Right lobe of liver (tissue), 6 donors: Measurements from ENCODE around the gene SBF1. TPM values are rescaled to one million over a fixed set of nuclear protein-coding genes. Genes with fewer than 3 reads are reported as not detected.

Experiments used
- ATAC-seq, 4 donors: fragments of 200-7000 bp; cut with Tn5 transposase; one replicate each; pipeline ENCODE4 v1.9.1; 2020; ENCODE audit warnings: mild to moderate bottlenecking in 4 of 4, moderate library complexity in 4 of 4
- DNase-seq, 3 donors: peaks; one replicate each; pipeline ENCODE4 v3.0.0-alpha.2; 2020
- H3K27ac ChIP-seq, 3 donors: fragments of 200-600 bp; one replicate each; pipeline ENCODE4 v1.8.0; 2022
- H3K27me3 ChIP-seq, 2 donors: fragments of 200-600 bp; one replicate each; pipeline ENCODE4 v1.8.0; 2022
- H3K36me3 ChIP-seq, 4 donors: fragments of 200-600 bp; sonication (generic) in 1 of 4; one replicate each; pipeline versions ENCODE4 v1.5.1 to v1.8.0; 2017 to 2022; ENCODE audit warnings: control low read depth in 1 of 4
- H3K4me1 ChIP-seq, 4 donors: fragments of 200-600 bp; sonication (generic) in 1 of 4; one replicate each; pipeline versions ENCODE4 v1.5.1 to v1.8.0; 2017 to 2022; ENCODE audit warnings: control low read depth in 1 of 4
- H3K4me3 ChIP-seq, 3 donors: fragments of 200-600 bp; one replicate each; pipeline ENCODE4 v1.8.0; 2022
- H3K9me3 ChIP-seq, 4 donors: fragments of 200-600 bp; sonication (generic) in 1 of 4; one replicate each; pipeline versions ENCODE4 v1.5.1 to v1.8.0; 2017 to 2022; ENCODE audit warnings: control low read depth in 1 of 4
- CTCF ChIP-seq, 4 donors: fragments of 200-600 bp in 3 of 4; fragments of 450-650 bp in 1 of 4; IDR thresholded peaks; one replicate each; pipeline versions ENCODE4 v1.5.1 to v1.8.0; 2016 to 2022; ENCODE audit warnings: antibody characterized with exemption in 4 of 4, mild to moderate bottlenecking in 2 of 4
- POLR2A ChIP-seq: fragments of 450-650 bp; IDR thresholded peaks from one replicate; pipeline ENCODE4 v1.6.1; 2017; ENCODE audit warnings: antibody characterized with exemption, mild to moderate bottlenecking
- WGBS: methylation state at CpG from one replicate; pipeline ENCODE4 v1.1.6; 2018; ENCODE audit warnings: low coverage, low lambda C conversion rate; ENCODE audit not compliant: insufficient coverage; ENCODE audit errors: missing lambda C conversion rate; 5-methylcytosine and 5-hydroxymethylcytosine counted together
- intact Hi-C, 2 donors: fragments of 100-400 bp; cut with DNase I; formaldehyde crosslinking; loops; one replicate each; pipeline versions ENCODE4 v1.11.2 to v1.14.1; 2022
- total RNA-seq, 6 experiments: library from RNA; depleted of rRNA in 2 of 6; stranded (reverse); fragments of >200 nt in 2 of 6; fragmentation: NEBNext Ultra II Directional in 3 of 6; extraction: Animal tissue kit (Norgen Biotek cat#: 25700) in 3 of 6; gene quantifications; one replicate each; pipeline versions ENCODE4 v1.1.0 to v1.2.4, GENCODE V29; 2016 to 2023
- donor health status: DM: no; HTN: yes; CAD: no.
- donor health status: DM: no; HTN: no; CAD: no.
- donor health status: DM: no; HTN: no; CAD: no.
- donor health status: DM: no; HTN: yes; CAD: no.
- donor health status: DM: no; HTN: yes; CAD: no.

SBF1 gene
- total RNA-seq, 6 experiments from 2014 or later = 18.3 to 28.9 (median 22.8) TPM

- ATAC-seq = peak; percentile 2
- DNase-seq = no peak
- TF ChIP-seq POLR2A = no peak
- TF ChIP-seq CTCF (IDR thresholded peaks at IDR 0.05) = no peak
- Histone ChIP-seq H3K27ac (no peak overlapping the region), H3K4me3 (no peak overlapping the region), H3K36me3 (peaks cover 0 to 41% (median 14%) of the 10 kb centered on the region in 4 donors), H3K27me3 (no peaks in the 10 kb centered on the region), H3K4me1 (no peaks in the 10 kb centered on the region), H3K9me3 (no peaks in the 10 kb centered on the region)
- intact Hi-C loops = no loop called here
- 48% methylated on average over 9 of the region's 30 CpGs for WGBS
Observed at GRCh38 chr22:50445071-50445879, 29.6 kb downstream of the SBF1 start.

DNA sequence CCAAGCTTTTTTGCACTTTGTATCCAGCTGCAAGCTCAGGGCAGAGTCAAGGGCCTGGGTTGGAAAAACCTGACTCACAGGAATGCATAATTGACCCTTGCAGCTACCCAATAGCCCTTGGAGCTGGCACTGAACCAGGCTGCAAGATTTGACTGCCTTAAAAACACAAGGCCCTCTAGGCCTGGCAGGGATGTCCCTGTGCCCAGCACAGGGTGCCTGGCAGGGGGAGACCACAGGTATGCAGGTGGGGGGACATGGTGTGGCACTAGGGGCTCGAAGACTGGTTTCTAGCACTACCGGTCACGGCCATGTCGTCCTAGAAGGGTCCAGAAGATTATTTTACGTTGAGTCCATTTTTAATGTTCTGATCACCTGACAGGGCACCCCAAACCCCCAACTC, 30.2 kb downstream of the SBF1 start:
- TF ChIP-seq POLR2A = no peak
- H3K27me3 ChIP-seq = no peaks in the 10 kb centered on the region
- no peaks in the 10 kb centered on the region for H3K4me1 ChIP-seq
- no peak overlapping the region for H3K27ac ChIP-seq
- no CpG with 5 or more reads among the region's 5 CpGs for WGBS
- DNase-seq (no peak), ATAC-seq (peak in 3 of 4 donors; percentile 6 to 28 (median 25))
- H3K4me3 ChIP-seq = no peak overlapping the region
- H3K9me3 ChIP-seq = no peaks in the 10 kb centered on the region
- H3K36me3 ChIP-seq = peaks cover 0 to 43% (median 19%) of the 10 kb centered on the region in 4 donors
- intact Hi-C loops = no loop called here

DNA sequence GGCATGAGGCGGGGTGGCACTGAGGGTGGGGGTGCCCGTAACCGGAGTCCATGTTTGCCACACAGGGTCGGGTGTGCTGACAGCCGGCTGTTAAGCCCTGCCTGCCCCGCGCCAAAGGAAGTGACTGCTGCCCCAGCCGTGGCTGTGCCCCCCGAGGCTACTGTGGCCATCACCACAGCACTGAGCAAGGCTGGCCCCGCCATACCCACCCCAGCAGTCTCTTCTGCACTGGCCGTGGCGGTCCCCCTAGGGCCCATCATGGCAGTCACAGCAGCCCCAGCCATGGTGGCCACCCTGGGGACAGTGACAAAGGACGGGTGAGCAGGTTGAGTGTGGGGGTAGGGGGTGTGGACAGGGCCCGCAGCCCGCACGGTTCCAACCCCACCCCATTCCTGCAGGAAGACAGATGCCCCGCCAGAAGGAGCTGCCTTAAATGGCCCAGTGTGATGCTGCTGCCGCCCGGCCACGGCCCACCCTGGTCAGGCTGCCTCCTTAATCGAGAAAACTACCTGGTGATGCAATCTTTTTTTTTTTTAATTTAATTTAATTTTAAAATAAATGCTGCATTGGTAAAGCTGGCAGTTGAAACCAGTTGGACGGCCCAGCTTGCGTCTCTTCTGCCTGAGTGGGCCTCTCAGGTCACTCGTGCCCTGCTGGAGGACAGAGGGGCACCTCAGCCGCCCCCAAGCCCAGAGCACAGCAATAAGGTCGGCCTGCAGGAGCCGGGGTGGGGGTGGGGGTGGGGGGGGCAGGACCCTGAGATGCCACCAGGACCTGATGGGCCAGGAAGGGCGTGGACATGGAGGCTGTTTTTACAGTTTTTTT, 30.8 kb downstream of the SBF1 start:
- Histone ChIP-seq H3K27me3 (no peaks in the 10 kb centered on the region), H3K4me1 (no peaks in the 10 kb centered on the region), H3K36me3 (peaks cover 0 to 49% (median 22%) of the 10 kb centered on the region in 4 donors), H3K9me3 (no peaks in the 10 kb centered on the region), H3K4me3 (no peak overlapping the region), H3K27ac (peak overlapping the region in 1 of 3 donors; percentile 33)
- intact Hi-C loops = no loop called here
- ATAC-seq = peak in 2 of 4 donors; percentile 0 to 1
- no peak for DNase-seq
- TF ChIP-seq CTCF (IDR thresholded peaks at IDR 0.05) (no peak), POLR2A (no peak)
- 63% methylated on average over 8 of the region's 28 CpGs for WGBS

DNA sequence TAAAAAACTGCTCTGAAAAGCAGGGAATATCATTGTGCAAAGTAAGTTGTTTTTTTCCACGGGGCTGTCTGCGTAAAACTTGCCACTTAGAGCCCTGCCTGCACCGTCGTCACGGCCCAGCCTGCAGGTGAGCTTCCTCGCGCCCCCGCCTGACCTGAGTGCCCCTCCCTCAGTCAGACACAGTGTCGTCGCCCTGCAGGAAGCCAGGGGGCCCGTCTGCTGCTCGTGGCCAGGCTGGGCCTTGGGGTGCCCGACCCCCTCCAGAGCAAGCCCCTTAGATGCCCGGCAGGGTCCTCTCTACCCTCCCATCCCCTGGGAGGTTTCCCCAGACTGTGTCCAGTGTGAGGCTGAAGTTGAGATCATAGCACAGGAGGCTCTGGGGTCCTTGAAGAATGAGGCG, 31.6 kb downstream of the SBF1 start:
- no peaks in the 10 kb centered on the region for H3K4me1 ChIP-seq
- WGBS = 90% methylated on average over 2 of the region's 15 CpGs
- H3K27ac ChIP-seq = no peak overlapping the region
- peaks cover 5 to 53% (median 26%) of the 10 kb centered on the region in 4 donors for H3K36me3 ChIP-seq
- no peaks in the 10 kb centered on the region for H3K27me3 ChIP-seq
- H3K9me3 ChIP-seq = no peaks in the 10 kb centered on the region
- intact Hi-C loops = no loop called here
- H3K4me3 ChIP-seq = no peak overlapping the region
- ATAC-seq (no peak), DNase-seq (no peak)
- TF ChIP-seq POLR2A (no peak), CTCF (IDR thresholded peaks at IDR 0.05) (no peak)
